Nephron (organoid): ENCODE data around the gene ADGRG6.
"Not testable (repeated sequence)": the region's sequence is repeated elsewhere in the genome, so short reads cannot be mapped to it uniquely, and the experiment has no call there.

Experiments used
- H3K27ac Mint-ChIP-seq, 3 experiments: 2 replicates each; pipeline ENCODE4 v1.8.0; 2020; ENCODE audit warnings: mixed read lengths in 3 of 3, mild to moderate bottlenecking in 2 of 3, moderate library complexity in 1 of 3
- H3K27me3 Mint-ChIP-seq: 2 replicates; pipeline ENCODE4 v1.8.0; 2021; ENCODE audit warnings: low read depth, mild to moderate bottlenecking, moderate library complexity, mixed read lengths
- H3K36me3 Mint-ChIP-seq: 2 replicates; pipeline ENCODE4 v1.8.0; 2020; ENCODE audit warnings: low read depth, mixed read lengths
- H3K4me1 Mint-ChIP-seq: 2 replicates; pipeline ENCODE4 v1.8.0; 2020; ENCODE audit warnings: mixed read lengths
- H3K4me3 Mint-ChIP-seq, 3 experiments: 2 replicates each; pipeline ENCODE4 v1.8.0; 2020; ENCODE audit warnings: mild to moderate bottlenecking in 3 of 3, mixed read lengths in 3 of 3, moderate library complexity in 2 of 3
- H3K9me3 Mint-ChIP-seq: 2 replicates; pipeline ENCODE4 v1.8.0; 2020; ENCODE audit warnings: mixed read lengths
- TF ChIP-seq, protein P1 (sequence below), 3 experiments: fragments of 200-600 bp; sonication (generic); IDR thresholded peaks; one replicate each; pipeline ENCODE4 v1.5.0; 2021; ENCODE audit warnings: antibody characterized with exemption in 3 of 3; ENCODE audit not compliant: unreplicated experiment in 3 of 3

ADGRG6 gene

GRCh38 chr6:142417331-142417750, 115.5 kb downstream of the ADGRG6 start:
- Mint-ChIP-seq H3K36me3 (peaks cover 3% of the 10 kb centered on the region), H3K9me3 (peaks cover 3% of the 10 kb centered on the region), H3K27me3 (no peaks in the 10 kb centered on the region), H3K27ac (peak overlapping the region in 2 of 3 experiments; percentile 4 to 18), H3K4me3 (no peak overlapping the region), H3K4me1 (no peaks in the 10 kb centered on the region)
- TF ChIP-seq, protein P1, sequence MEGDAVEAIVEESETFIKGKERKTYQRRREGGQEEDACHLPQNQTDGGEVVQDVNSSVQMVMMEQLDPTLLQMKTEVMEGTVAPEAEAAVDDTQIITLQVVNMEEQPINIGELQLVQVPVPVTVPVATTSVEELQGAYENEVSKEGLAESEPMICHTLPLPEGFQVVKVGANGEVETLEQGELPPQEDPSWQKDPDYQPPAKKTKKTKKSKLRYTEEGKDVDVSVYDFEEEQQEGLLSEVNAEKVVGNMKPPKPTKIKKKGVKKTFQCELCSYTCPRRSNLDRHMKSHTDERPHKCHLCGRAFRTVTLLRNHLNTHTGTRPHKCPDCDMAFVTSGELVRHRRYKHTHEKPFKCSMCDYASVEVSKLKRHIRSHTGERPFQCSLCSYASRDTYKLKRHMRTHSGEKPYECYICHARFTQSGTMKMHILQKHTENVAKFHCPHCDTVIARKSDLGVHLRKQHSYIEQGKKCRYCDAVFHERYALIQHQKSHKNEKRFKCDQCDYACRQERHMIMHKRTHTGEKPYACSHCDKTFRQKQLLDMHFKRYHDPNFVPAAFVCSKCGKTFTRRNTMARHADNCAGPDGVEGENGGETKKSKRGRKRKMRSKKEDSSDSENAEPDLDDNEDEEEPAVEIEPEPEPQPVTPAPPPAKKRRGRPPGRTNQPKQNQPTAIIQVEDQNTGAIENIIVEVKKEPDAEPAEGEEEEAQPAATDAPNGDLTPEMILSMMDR (IDR thresholded peaks at IDR 0.05; ENCODE audit: unreplicated experiment in 3 of 3), result no peak

DNA sequence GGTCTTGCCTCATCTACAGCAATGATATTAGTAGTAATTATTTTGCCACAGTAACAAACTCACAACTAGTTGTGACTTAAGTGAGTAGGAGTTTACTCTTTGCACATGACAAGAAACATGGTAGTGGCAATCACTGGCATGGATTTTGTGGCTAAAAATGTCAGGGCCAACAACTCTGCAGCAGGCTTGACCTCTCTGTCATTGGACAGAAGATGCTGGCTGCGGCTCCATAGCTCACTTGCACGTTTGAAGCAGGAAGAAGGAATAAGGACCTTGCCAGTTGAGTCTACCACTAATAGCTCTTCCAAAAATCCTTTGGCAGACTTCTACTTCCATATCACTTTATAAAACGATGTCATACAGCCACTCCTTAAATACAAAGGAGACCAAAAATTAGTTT, 117.3 kb downstream of the ADGRG6 start:
- TF ChIP-seq, protein P1 (IDR thresholded peaks at IDR 0.05; ENCODE audit: unreplicated experiment in 3 of 3), result no peak
- Mint-ChIP-seq H3K4me3 (no peak overlapping the region), H3K9me3 (peaks cover 3% of the 10 kb centered on the region), H3K27me3 (no peaks in the 10 kb centered on the region), H3K36me3 (peaks cover 3% of the 10 kb centered on the region), H3K27ac (no peak overlapping the region), H3K4me1 (no peaks in the 10 kb centered on the region)

GRCh38 chr6:142420802-142421201, 119.0 kb downstream of the ADGRG6 start:
- no peaks in the 10 kb centered on the region for H3K4me1 Mint-ChIP-seq
- TF ChIP-seq, protein P1 (IDR thresholded peaks at IDR 0.05; ENCODE audit: unreplicated experiment in 3 of 3), result no peak
- peaks cover 11% of the 10 kb centered on the region for H3K9me3 Mint-ChIP-seq
- H3K4me3 Mint-ChIP-seq, result no peak overlapping the region
- H3K27ac Mint-ChIP-seq, result no peak overlapping the region
- H3K27me3 Mint-ChIP-seq, result no peaks in the 10 kb centered on the region
- peaks cover 7% of the 10 kb centered on the region for H3K36me3 Mint-ChIP-seq

DNA sequence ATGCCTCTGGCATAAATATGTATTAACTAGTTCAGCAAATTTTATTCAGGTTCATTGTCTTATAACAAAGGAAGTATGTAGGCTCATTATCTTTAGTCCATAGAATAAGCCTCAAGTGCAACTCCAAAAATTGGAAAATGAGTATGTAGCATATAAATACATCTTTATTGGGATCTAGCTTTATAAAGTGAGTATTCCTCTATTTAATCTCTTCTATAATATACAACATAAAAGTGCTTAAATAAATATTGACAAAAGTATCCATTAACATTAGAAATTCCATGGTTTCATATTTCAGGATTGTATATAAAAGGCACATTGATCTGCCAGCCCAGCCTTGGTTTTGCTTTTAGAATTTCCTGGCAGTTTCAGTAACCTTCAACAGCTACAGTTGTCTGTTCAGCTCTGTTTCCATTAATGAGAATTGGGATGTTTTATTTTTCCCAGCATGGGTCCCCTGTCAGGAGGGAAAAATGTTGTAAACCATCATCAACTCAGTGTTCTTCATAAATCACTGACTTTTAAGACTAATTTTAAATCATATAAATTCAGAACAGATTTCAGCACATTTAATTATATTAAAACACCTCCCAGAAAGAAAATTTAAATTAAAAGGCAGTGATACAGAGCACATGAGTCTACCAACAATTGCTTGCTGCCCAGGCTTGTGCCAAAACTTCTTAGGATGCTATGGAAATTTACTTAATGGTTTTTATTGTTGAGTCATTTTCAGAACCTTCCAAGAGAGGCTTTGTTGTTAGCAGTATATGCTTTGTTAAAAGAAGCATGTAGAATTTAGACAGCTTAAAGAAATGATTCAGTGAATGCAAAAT, 119.7 kb downstream of the ADGRG6 start:
- Mint-ChIP-seq H3K27me3 (no peaks in the 10 kb centered on the region), H3K4me3 (no peak overlapping the region), H3K9me3 (peaks cover 11% of the 10 kb centered on the region), H3K36me3 (peaks cover 9% of the 10 kb centered on the region), H3K27ac (no peak overlapping the region), H3K4me1 (no peaks in the 10 kb centered on the region)
- TF ChIP-seq, protein P1 (IDR thresholded peaks at IDR 0.05; ENCODE audit: unreplicated experiment in 3 of 3), result no peak

GRCh38 chr6:142426444-142427132, 124.8 kb downstream of the ADGRG6 start:
- H3K27me3 Mint-ChIP-seq, H3K4me3 Mint-ChIP-seq, H3K4me1 Mint-ChIP-seq, H3K27ac Mint-ChIP-seq, H3K36me3 Mint-ChIP-seq: not testable (repeated sequence)
- peaks cover 20% of the 10 kb centered on the region for H3K9me3 Mint-ChIP-seq

DNA sequence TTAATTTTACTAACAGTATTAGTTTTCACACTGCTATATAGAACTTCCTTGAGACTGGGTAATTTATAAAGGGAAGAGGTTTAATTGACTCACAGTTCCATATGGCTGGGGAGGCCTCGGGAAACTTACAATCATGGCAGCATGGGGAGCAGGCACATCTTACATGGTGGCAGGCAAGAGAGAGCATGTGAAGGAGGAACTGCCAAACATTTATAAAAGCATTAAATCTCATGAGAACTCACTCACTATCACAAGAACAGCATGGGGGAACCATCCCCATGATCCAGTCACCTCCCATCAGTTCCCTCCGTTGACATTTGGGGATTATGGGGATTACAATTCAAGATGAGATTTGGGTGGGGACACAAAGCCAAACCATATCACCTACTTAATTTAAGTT, 126.7 kb downstream of the ADGRG6 start:
- not testable (repeated sequence) for H3K4me1 Mint-ChIP-seq, H3K4me3 Mint-ChIP-seq, H3K27me3 Mint-ChIP-seq, H3K36me3 Mint-ChIP-seq, H3K27ac Mint-ChIP-seq
- peaks cover 17% of the 10 kb centered on the region for H3K9me3 Mint-ChIP-seq
